IMR-90 (cell line): ENCODE data around the gene CNPY4. TPM values are rescaled to one million over a fixed set of nuclear protein-coding genes. Genes with fewer than 3 reads are reported as not detected.
A peak's percentile ranks its signal among the peaks of the same experiment; 100 is the strongest.

Experiments
- ATAC-seq: fragments of 200-7000 bp; cut with Tn5 transposase; 2 replicates; pipeline ENCODE4 v1.9.1; 2020; ENCODE audit warnings: low read depth, mild to moderate bottlenecking, moderate library complexity
- BruUV-seq: library from RNA; stranded (reverse); fragments of 400-500 nt; replicated peaks from 2 replicates; lab custom pipeline; 2021; lab: Mats Ljungman, UMichigan
- CTCF ChIA-PET: fragments of 300-600 bp; formaldehyde crosslinking; extraction: SDS; loops from one replicate; lab custom pipeline; 2021; ENCODE audit warnings: antibody characterized with exemption; lab: Yijun Ruan, JAX
- POLR2A ChIA-PET: fragments of 300-600 bp; sonication (Branson Sonifier 250); formaldehyde crosslinking; loops from one replicate; lab custom pipeline; 2022; ENCODE audit warnings: antibody characterized with exemption; ENCODE audit not compliant: unreplicated experiment; lab: Charles Lee
- DNase-seq: peaks from one replicate; pipeline ENCODE4 v3.0.0; 2013
- H2AFZ ChIP-seq: replicated peaks from 2 replicates; pipeline ENCODE3; 2013; ENCODE audit warnings: low read length, mild to moderate bottlenecking; ENCODE audit not compliant: poor library complexity
- H2AK5ac ChIP-seq: 2 replicates; pipeline ENCODE4 v1.6.1; 2013; ENCODE audit warnings: low read depth, low read length, inconsistent platforms
- H2AK9ac ChIP-seq: replicated peaks from 2 replicates; pipeline ENCODE3; 2013; ENCODE audit warnings: mild to moderate bottlenecking, low read depth, low read length, moderate library complexity; ENCODE audit not compliant: poor library complexity
- H2BK120ac ChIP-seq: 2 replicates; pipeline ENCODE4 v1.6.1; 2013; ENCODE audit warnings: low read depth, low read length, inconsistent platforms
- H2BK15ac ChIP-seq: 3 replicates; pipeline ENCODE4 v1.6.1; 2013; ENCODE audit warnings: low read depth, low read length, inconsistent platforms
- H2BK20ac ChIP-seq: 2 replicates; pipeline ENCODE4 v1.6.1; 2013; ENCODE audit warnings: low read depth, mild to moderate bottlenecking, inconsistent platforms, low read length, moderate library complexity
- H2BK5ac ChIP-seq: 2 replicates; pipeline ENCODE4 v1.6.1; 2013; ENCODE audit warnings: mild to moderate bottlenecking, low read depth, low read length, inconsistent platforms; ENCODE audit not compliant: poor library complexity, severe bottlenecking
- H3K14ac ChIP-seq: replicated peaks from 2 replicates; pipeline ENCODE4 v1.6.1; 2013; ENCODE audit warnings: low read depth, low read length, inconsistent platforms
- H3K18ac ChIP-seq: 2 replicates; pipeline ENCODE4 v1.6.1; 2013; ENCODE audit warnings: low read depth, low read length, control low read depth
- H3K23ac ChIP-seq: 2 replicates; pipeline ENCODE4 v1.6.1; 2013; ENCODE audit warnings: low read depth, low read length, inconsistent platforms
- H3K27ac ChIP-seq: 2 replicates; pipeline ENCODE4 v1.5.1; 2013; ENCODE audit warnings: mild to moderate bottlenecking, control low read depth, low read length; ENCODE audit not compliant: insufficient read depth
- H3K27me3 ChIP-seq: 2 replicates; pipeline ENCODE4 v1.6.1; 2013; ENCODE audit warnings: low read length; ENCODE audit not compliant: control insufficient read depth, insufficient read depth
- H3K36me3 ChIP-seq: 2 replicates; pipeline ENCODE4 v1.6.1; 2013; ENCODE audit warnings: low read length, mixed read lengths; ENCODE audit not compliant: control insufficient read depth, insufficient read depth
- H3K4ac ChIP-seq: 2 replicates; pipeline ENCODE4 v1.6.1; 2013; ENCODE audit warnings: low read depth, low read length, inconsistent platforms
- H3K4me1 ChIP-seq: 2 replicates; pipeline ENCODE4 v1.6.1; 2013; ENCODE audit warnings: low read length, mixed read lengths; ENCODE audit not compliant: control insufficient read depth, insufficient read depth
- H3K4me2 ChIP-seq: 2 replicates; pipeline ENCODE4 v1.6.1; 2013; ENCODE audit warnings: low read depth, mild to moderate bottlenecking, control low read depth, low read length, moderate library complexity
- H3K4me3 ChIP-seq: 2 replicates; pipeline ENCODE4 v1.5.1; 2013; ENCODE audit warnings: low read depth, mild to moderate bottlenecking, control low read depth, low read length, moderate library complexity; ENCODE audit not compliant: insufficient read depth
- H3K56ac ChIP-seq: 2 replicates; pipeline ENCODE4 v1.6.1; 2013; ENCODE audit warnings: low read length, inconsistent platforms; ENCODE audit not compliant: insufficient read depth; ENCODE audit errors: extremely low read depth
- H3K79me1 ChIP-seq, 2 experiments: 2 replicates each; pipeline ENCODE4 v1.6.1; 2013; ENCODE audit warnings: low read length in 2 of 2, inconsistent platforms in 1 of 2, low read depth in 1 of 2
- H3K9ac ChIP-seq: 2 replicates; pipeline ENCODE4 v1.6.1; 2013; ENCODE audit warnings: low read depth, low read length, control low read depth
- H3K9me1 ChIP-seq: 2 replicates; pipeline ENCODE4 v1.6.1; 2013; ENCODE audit warnings: low read length, inconsistent platforms; ENCODE audit not compliant: insufficient read depth
- H3K9me3 ChIP-seq: 2 replicates; pipeline ENCODE4 v1.6.1; 2013; ENCODE audit warnings: low read length; ENCODE audit not compliant: control insufficient read depth, insufficient read depth
- H4K20me1 ChIP-seq: 2 replicates; pipeline ENCODE4 v1.6.1; 2013; ENCODE audit warnings: low read length, inconsistent platforms; ENCODE audit not compliant: insufficient read depth
- H4K5ac ChIP-seq: 2 replicates; pipeline ENCODE4 v1.6.1; 2013; ENCODE audit warnings: mild to moderate bottlenecking, low read depth, low read length, control low read depth
- H4K8ac ChIP-seq, 2 experiments: 2 replicates each; pipeline ENCODE4 v1.6.1; 2013; ENCODE audit warnings: low read depth in 2 of 2, low read length in 2 of 2, control low read depth in 1 of 2, inconsistent platforms in 1 of 2
- H4K91ac ChIP-seq: 2 replicates; pipeline ENCODE4 v1.6.1; 2013; ENCODE audit warnings: low read depth, low read length, inconsistent platforms; ENCODE audit not compliant: insufficient read depth
- BHLHE40 ChIP-seq: fragments of 150-350 bp; IDR thresholded peaks from 2 replicates; pipeline ENCODE4 v1.6.1; 2016; ENCODE audit warnings: mild to moderate bottlenecking, low read depth, low read length
- FOS ChIP-seq: fragments of 150-350 bp; IDR thresholded peaks from 2 replicates; pipeline ENCODE4 v1.6.1; 2016; ENCODE audit warnings: low read depth, low read length
- MAFK ChIP-seq: IDR thresholded peaks from 2 replicates; pipeline ENCODE4 v1.6.1; 2012; ENCODE audit warnings: low read depth, low read length, improper control_type of control experiment
- MAZ ChIP-seq: IDR thresholded peaks from 2 replicates; pipeline ENCODE4 v1.6.1; 2012; ENCODE audit warnings: low read depth, mild to moderate bottlenecking, low read length, improper control_type of control experiment, moderate library complexity, borderline replicate concordance
- MXI1 ChIP-seq: IDR thresholded peaks from 2 replicates; pipeline ENCODE4 v1.6.1; 2012; ENCODE audit warnings: low read depth, mild to moderate bottlenecking, low read length, moderate library complexity, borderline replicate concordance
- POLR2A ChIP-seq: IDR thresholded peaks from 2 replicates; pipeline ENCODE4 v1.6.1; 2012; ENCODE audit warnings: mild to moderate bottlenecking, low read depth, low read length
- RCOR1 ChIP-seq: IDR thresholded peaks from 2 replicates; pipeline ENCODE4 v1.6.1; 2012; ENCODE audit warnings: mild to moderate bottlenecking, low read length, improper control_type of control experiment; ENCODE audit not compliant: insufficient replicate concordance
- RFX5 ChIP-seq: IDR thresholded peaks from 2 replicates; pipeline ENCODE4 v1.8.0; 2012; ENCODE audit warnings: low read depth, mild to moderate bottlenecking, low read length, moderate library complexity
- SMC3 ChIP-seq: fragments of 150-350 bp; IDR thresholded peaks from 2 replicates; pipeline ENCODE4 v1.6.1; 2016; ENCODE audit warnings: low read depth, mild to moderate bottlenecking, antibody characterized with exemption, low read length, moderate library complexity
- WGBS, 2 experiments: methylation state at CpG; one replicate each; pipeline versions ENCODE4 v1.1.5 to v1.1.7; 2013; ENCODE audit warnings: missing lambda C conversion rate in 2 of 2; ENCODE audit not compliant: insufficient read length in 1 of 2; ENCODE audit errors: extremely low coverage in 2 of 2; 5-methylcytosine and 5-hydroxymethylcytosine counted together
- dilution Hi-C: fragments of 300-500 bp; cut with HindIII; formaldehyde crosslinking; loops from one replicate; pipeline ENCODE4 v1.14.3; 2018; ENCODE audit warnings: low sequenced_read_pairs; ENCODE audit not compliant: unreplicated experiment
- in situ Hi-C: fragments of 300-500 bp; cut with MboI; formaldehyde crosslinking; loops from 3 replicates; pipeline ENCODE4 v1.14.3; 2019; ENCODE audit warnings: low sequenced_read_pairs, inconsistent platforms, mixed read lengths
- intact Hi-C: fragments of 100-400 bp; cut with micrococcal nuclease; formaldehyde crosslinking; loops from 2 replicates; pipeline ENCODE4 v1.10.0; 2022
- polyA plus RNA-seq, 3 experiments: library from polyadenylated mRNA; depleted of rRNA; stranded (reverse); fragments of >200 nt; gene quantifications; 2 replicates each; pipeline ENCODE4 v1.2.3, GENCODE V29; 2012; ENCODE audit warnings: low replicate concordance in 1 of 3
- total RNA-seq: library from RNA; depleted of rRNA; stranded (reverse); fragments of >200 nt; gene quantifications from 2 replicates; pipeline ENCODE4 v1.2.3, GENCODE V29; 2012
- TF ChIP-seq, protein P1 (sequence below): conservative IDR thresholded peaks from 2 replicates; pipeline ENCODE4 v1.5.1; 2012; ENCODE audit warnings: mild to moderate bottlenecking, low read depth, low read length, improper control_type of control experiment
- TF ChIP-seq, protein P2 (sequence below): fragments of 150-350 bp; IDR thresholded peaks from 2 replicates; pipeline ENCODE4 v1.6.1; 2017; ENCODE audit warnings: mild to moderate bottlenecking, antibody characterized with exemption, low read length, low read depth

Gene CNPY4
- total and polyA plus RNA-seq, 2 of the 4 experiments (the other 2 are of a cell fraction) = 13.3 to 21.9 TPM

DNA sequence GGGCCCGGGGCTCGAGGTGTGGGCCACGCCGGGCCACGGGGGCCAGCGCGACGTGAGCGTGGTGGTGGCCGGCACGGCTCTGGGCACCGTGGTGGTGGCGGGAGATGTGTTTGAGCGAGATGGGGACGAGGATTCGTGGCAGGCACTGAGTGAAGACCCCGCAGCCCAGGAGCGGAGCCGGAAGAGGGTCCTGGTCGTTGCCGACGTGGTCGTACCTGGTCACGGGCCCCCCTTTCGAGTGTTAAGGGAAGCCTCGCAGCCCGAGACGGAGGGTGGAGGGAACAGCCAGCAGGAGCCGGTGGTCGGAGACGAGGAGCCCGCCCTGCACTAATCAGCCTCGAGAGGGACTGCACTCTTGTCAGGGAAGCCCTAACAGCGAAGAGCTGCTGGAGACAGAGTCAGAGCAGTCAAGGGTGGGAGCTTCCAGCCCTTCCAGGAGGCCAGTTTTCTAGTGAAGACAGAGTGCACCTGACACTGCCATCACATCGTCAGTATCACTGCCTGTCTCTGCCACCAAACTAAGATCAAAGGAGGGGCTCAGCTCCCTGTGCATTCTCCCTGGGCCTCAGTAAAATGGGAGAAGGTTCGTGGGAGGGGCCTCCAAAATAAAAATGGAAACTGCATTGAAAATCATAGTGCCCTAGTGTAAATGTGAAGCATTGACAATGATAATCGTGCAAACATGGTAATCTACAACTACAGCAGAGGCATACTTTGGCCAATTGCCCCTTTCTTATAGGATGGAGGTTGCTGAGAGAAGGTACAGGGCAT, 8.6 kb downstream of the CNPY4 start:
- Histone ChIP-seq H2AK9ac (peak overlapping the region; percentile 96), H4K5ac (peak overlapping the region; percentile 75), H3K4ac (peak overlapping the region; percentile 93), H3K18ac (peak overlapping the region; percentile 13; the same call in 1 of the 2 replicates), H2AFZ (peak overlapping the region; percentile 92), H3K9me3 (no peaks in the 10 kb centered on the region), H4K8ac (peak overlapping the region; percentile 92 to 94), H3K27me3 (no peaks in the 10 kb centered on the region), H3K79me1 (peaks cover 12 to 43% of the 10 kb centered on the region in 2 experiments; a peak in 3 of 4 replicates), H2BK5ac (peak overlapping the region; percentile 92), H3K56ac (peak overlapping the region; percentile 17; the same call in 1 of the 2 replicates), H3K9me1 (peaks cover 4% of the 10 kb centered on the region; the same call in 1 of the 2 replicates), H4K20me1 (no peaks in the 10 kb centered on the region), H3K36me3 (peaks cover 4% of the 10 kb centered on the region; the same call in 1 of the 2 replicates), H2AK5ac (peak overlapping the region; percentile 86), H2BK20ac (no peak overlapping the region), H3K9ac (peak overlapping the region; percentile 97), H3K27ac (peak overlapping the region; percentile 94), H3K4me1 (peaks cover 2% of the 10 kb centered on the region; the same call in 1 of the 2 replicates), H3K23ac (peak overlapping the region; percentile 94), H3K14ac (peak overlapping the region; percentile 82), H2BK15ac (peak overlapping the region; percentile 1; the same call in 1 of the 3 replicates), H2BK120ac (peak overlapping the region; percentile 4; the same call in 1 of the 2 replicates), H3K4me2 (peak overlapping the region; percentile 88), H3K4me3 (peak overlapping the region; percentile 68), H4K91ac (peak overlapping the region; percentile 78)
- in situ Hi-C loops = no loop called here
- ChIA-PET CTCF (interaction anchor here (0.6 kb wide), 1 partner anchor 138 kb away, joined by 3 read pairs; no protein-coding TSS in a partner anchor), POLR2A (no interaction called here)
- ATAC-seq = peak; percentile 10
- BruUV-seq = no TSS peak
- no peak for TF ChIP-seq MAFK
- TF ChIP-seq SMC3 = no peak
- TF ChIP-seq, protein P1, sequence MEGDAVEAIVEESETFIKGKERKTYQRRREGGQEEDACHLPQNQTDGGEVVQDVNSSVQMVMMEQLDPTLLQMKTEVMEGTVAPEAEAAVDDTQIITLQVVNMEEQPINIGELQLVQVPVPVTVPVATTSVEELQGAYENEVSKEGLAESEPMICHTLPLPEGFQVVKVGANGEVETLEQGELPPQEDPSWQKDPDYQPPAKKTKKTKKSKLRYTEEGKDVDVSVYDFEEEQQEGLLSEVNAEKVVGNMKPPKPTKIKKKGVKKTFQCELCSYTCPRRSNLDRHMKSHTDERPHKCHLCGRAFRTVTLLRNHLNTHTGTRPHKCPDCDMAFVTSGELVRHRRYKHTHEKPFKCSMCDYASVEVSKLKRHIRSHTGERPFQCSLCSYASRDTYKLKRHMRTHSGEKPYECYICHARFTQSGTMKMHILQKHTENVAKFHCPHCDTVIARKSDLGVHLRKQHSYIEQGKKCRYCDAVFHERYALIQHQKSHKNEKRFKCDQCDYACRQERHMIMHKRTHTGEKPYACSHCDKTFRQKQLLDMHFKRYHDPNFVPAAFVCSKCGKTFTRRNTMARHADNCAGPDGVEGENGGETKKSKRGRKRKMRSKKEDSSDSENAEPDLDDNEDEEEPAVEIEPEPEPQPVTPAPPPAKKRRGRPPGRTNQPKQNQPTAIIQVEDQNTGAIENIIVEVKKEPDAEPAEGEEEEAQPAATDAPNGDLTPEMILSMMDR = no peak
- TF ChIP-seq RCOR1 = no peak
- no peak for TF ChIP-seq RFX5
- no peak for TF ChIP-seq FOS
- TF ChIP-seq BHLHE40 = no peak
- TF ChIP-seq MXI1 = no peak
- TF ChIP-seq, protein P2, sequence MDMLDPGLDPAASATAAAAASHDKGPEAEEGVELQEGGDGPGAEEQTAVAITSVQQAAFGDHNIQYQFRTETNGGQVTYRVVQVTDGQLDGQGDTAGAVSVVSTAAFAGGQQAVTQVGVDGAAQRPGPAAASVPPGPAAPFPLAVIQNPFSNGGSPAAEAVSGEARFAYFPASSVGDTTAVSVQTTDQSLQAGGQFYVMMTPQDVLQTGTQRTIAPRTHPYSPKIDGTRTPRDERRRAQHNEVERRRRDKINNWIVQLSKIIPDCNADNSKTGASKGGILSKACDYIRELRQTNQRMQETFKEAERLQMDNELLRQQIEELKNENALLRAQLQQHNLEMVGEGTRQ = no peak
- no peak for TF ChIP-seq POLR2A
- no peak for TF ChIP-seq MAZ
- 4% methylated on average over 25 of the region's 37 CpGs; no CpG with 5 or more reads in 1 of the 2 experiments for WGBS, 2 experiments
- dilution Hi-C loops = no loop called here
- DNase-seq = no peak
- intact Hi-C loops = no loop called here
